ENCODE data around the gene USP20. TPM values are rescaled to one million over a fixed set of nuclear protein-coding genes. Genes with fewer than 3 reads are reported as not detected.

The USP20 gene
- total and polyA plus RNA-seq, 2 donors (not counting 3 experiments of a cell fraction or from before 2014, with no cell fraction given): 13.4 to 25.9 TPM

GRCh38 chr9:129850821-129851550, 15.7 kb downstream of the USP20 start:
- H3K79me2 ChIP-seq (ENCODE audit: control insufficient read depth, insufficient read depth, low read length): no peaks in the 10 kb centered on the region
- DNase-seq (ENCODE audit: low read depth, low spot score) (no peak), FAIRE-seq (no peak)
- no peak overlapping the region for H3K9ac ChIP-seq (replicated peaks; ENCODE audit: extremely low read depth, insufficient read depth, low read length)
- H3K27ac ChIP-seq (ENCODE audit: insufficient read depth, low read depth, low read length): no peak overlapping the region
- BruUV-seq (replicated peaks): no TSS peak
- peaks cover 2 to 25% of the 10 kb centered on the region in 2 experiments for H3K36me3 ChIP-seq (ENCODE audit: control insufficient read depth in 2 of 2, extremely low read depth in 1 of 2, insufficient read depth in 2 of 2, low read length in 2 of 2)
- no peak overlapping the region for H2AFZ ChIP-seq (ENCODE audit: low read depth, low read length)
- no peak overlapping the region for H3K4me3 ChIP-seq (replicated peaks in 1 of 3; ENCODE audit: insufficient read depth in 1 of 3, low read depth in 1 of 3, low read length in 3 of 3)
- intact Hi-C loops (cut with micrococcal nuclease): no loop called here
- ChIA-PET POLR2A (no interaction called here), CTCF (interaction anchor here (0.9 kb wide), 1 partner anchor 10 kb away, joined by 4 read pairs; no protein-coding TSS in a partner anchor)
- H3K27me3 ChIP-seq (ENCODE audit: control insufficient read depth in 2 of 2, insufficient read depth in 2 of 2, low read length in 2 of 2): no peaks in the 10 kb centered on the region
- H3K4me1 ChIP-seq (ENCODE audit: control insufficient read depth, extremely low read depth, insufficient read depth, low read length): peaks cover 2% of the 10 kb centered on the region
- no peak for TF ChIP-seq POLR2A (IDR thresholded peaks at IDR 0.05; ENCODE audit: low read depth, low read length)
- no peaks in the 10 kb centered on the region for H3K9me1 ChIP-seq (replicated peaks; ENCODE audit: control insufficient read depth, extremely low read depth, insufficient read depth, low read length)
- no peaks in the 10 kb centered on the region for H3K9me3 ChIP-seq (replicated peaks; ENCODE audit: control insufficient read depth, insufficient read depth, low read length)
- no peak overlapping the region for H3K4me2 ChIP-seq (ENCODE audit: insufficient read depth, low read length)
- dilution Hi-C loops (cut with MboI; ENCODE audit: extremely low pct_ligation_motif_present, low sequenced_read_pairs): no loop called here
- no peaks in the 10 kb centered on the region for H4K20me1 ChIP-seq (replicated peaks; ENCODE audit: control insufficient read depth, extremely low read depth, insufficient read depth, low read length)

- Histone ChIP-seq H3K4me1 (ENCODE audit: control insufficient read depth, extremely low read depth, insufficient read depth, low read length) (peaks cover 2% of the 10 kb centered on the region), H3K27ac (ENCODE audit: insufficient read depth, low read depth, low read length) (no peak overlapping the region), H4K20me1 (replicated peaks; ENCODE audit: control insufficient read depth, extremely low read depth, insufficient read depth, low read length) (no peaks in the 10 kb centered on the region), H2AFZ (ENCODE audit: low read depth, low read length) (no peak overlapping the region), H3K27me3 (ENCODE audit: control insufficient read depth in 2 of 2, insufficient read depth in 2 of 2, low read length in 2 of 2) (no peaks in the 10 kb centered on the region), H3K9ac (replicated peaks; ENCODE audit: extremely low read depth, insufficient read depth, low read length) (no peak overlapping the region), H3K79me2 (ENCODE audit: control insufficient read depth, insufficient read depth, low read length) (no peaks in the 10 kb centered on the region), H3K36me3 (ENCODE audit: control insufficient read depth in 2 of 2, extremely low read depth in 1 of 2, insufficient read depth in 2 of 2, low read length in 2 of 2) (peaks cover 2 to 28% of the 10 kb centered on the region in 2 experiments), H3K4me2 (ENCODE audit: insufficient read depth, low read length) (no peak overlapping the region), H3K4me3 (replicated peaks in 1 of 3; ENCODE audit: insufficient read depth in 1 of 3, low read depth in 1 of 3, low read length in 3 of 3) (no peak overlapping the region), H3K9me1 (replicated peaks; ENCODE audit: control insufficient read depth, extremely low read depth, insufficient read depth, low read length) (no peaks in the 10 kb centered on the region), H3K9me3 (replicated peaks; ENCODE audit: control insufficient read depth, insufficient read depth, low read length) (no peaks in the 10 kb centered on the region)
- dilution Hi-C loops (cut with MboI; ENCODE audit: extremely low pct_ligation_motif_present, low sequenced_read_pairs): no loop called here
- ChIA-PET CTCF (interaction anchor here (0.9 kb wide), 1 partner anchor 9 kb away, joined by 4 read pairs; no protein-coding TSS in a partner anchor), POLR2A (no interaction called here)
- DNase-seq (ENCODE audit: low read depth, low spot score) (no peak), FAIRE-seq (no peak)
- no TSS peak for BruUV-seq (replicated peaks)
- TF ChIP-seq POLR2A (IDR thresholded peaks at IDR 0.05; ENCODE audit: low read depth, low read length) (no peak), MYC (IDR thresholded peaks at IDR 0.05; ENCODE audit: low read depth, low read length) (no peak)
- intact Hi-C loops (cut with micrococcal nuclease): no loop called here
These were observed 16.6 kb downstream of the USP20 start for GRCh38 chr9:129851821-129852220.
